ENCODE measurements around the gene CEP131.
A peak's percentile ranks its signal among the peaks of the same experiment; 100 is the strongest.
"Not testable (repeated sequence)": the region's sequence is repeated elsewhere in the genome, so short reads cannot be mapped to it uniquely, and the experiment has no call there.

CEP131 gene

DNA sequence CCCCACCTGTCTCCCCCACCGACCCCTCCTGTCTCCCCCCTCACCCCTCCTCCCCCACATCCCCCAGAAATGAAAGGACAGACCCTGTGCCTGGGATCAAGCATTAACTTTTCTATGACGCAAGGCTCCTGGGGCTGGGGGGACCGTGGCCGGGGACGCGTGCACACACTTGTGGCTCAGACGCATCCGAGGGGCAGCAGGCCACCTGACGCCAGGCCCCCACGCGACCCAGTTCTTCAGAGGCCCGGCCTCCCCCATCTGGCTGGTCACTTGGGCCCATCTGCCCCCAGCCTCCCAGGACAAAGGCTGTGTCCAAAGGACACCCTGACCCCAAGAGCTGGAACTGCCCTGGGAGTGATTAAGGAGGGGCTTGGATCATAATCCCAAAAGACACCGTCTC lies 71.5 kb downstream of the CEP131 start:
- no peak for DNase-seq (ENCODE audit: low read depth, low spot score)

DNA sequence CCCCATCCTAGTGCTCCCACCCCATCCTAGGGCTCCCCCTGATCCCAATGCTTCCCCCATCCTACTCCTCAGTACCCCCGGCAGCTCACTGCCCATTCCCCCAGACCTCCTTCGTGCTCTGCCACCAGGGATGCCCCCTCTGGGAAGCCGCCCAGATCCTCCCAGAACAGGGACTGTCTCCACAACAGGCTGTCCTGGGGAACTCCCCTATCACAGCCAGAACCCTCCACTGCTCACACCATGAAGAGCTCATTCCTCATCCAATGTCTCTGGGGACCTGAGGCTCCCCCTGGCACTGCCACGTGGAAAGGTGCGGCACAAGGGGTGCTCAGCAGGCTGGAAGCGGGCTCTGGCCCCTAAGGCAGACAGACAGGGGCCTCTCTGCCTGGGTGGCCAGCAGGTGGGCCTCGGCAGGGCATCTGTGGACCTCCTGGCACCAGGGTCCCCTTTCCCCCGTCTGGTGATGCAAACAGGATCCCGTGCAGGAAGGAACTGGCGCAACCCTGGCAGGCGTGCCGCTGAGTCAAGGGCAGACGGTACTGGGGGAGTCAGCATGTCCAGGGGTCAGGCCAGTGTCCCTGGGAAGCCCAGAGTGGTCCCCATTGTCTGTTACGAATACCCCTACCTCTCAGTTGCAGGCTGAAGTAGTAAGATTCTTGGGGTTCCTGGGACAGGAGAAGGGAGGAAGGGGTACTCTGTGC lies 72.2 kb downstream of the CEP131 start:
- DNase-seq (ENCODE audit: low read depth, low spot score) = no peak

DNA sequence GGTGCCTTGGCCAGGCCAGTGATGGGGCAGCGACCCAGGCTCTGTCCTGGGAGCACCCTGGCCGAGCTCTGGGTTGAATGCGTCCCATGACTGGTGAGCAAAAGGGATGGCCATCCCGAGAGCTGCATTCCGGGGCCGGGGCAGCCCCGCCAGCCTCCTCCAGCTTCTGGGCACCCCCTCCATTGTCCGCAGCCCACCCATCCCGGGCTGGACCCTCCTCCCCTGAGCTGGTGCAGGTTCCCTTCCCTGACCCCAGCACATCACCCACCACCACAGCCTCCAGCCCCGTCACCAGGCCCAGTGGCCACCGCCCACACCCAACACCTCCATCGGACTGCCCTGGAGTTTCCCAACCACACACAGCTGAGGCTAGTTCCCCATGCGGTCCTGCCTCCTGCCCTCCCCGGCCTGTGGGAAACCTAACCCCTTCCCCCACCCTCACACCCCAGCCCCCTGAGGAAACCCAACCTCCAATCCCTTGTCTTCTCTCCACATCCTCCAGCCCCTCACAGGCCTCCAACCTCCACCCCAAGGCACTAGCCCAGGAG lies 73.7 kb downstream of the CEP131 start:
- no peak for DNase-seq (ENCODE audit: low read depth, low spot score)

- no peak for DNase-seq (ENCODE audit: low read depth, low spot score)
These were observed 74.2 kb downstream of the CEP131 start for GRCh38 chr17:81148571-81148970.

GRCh38 chr17:81147701-81148100 lies 75.1 kb downstream of the CEP131 start:
- no peak for DNase-seq (ENCODE audit: low read depth, low spot score)

DNA sequence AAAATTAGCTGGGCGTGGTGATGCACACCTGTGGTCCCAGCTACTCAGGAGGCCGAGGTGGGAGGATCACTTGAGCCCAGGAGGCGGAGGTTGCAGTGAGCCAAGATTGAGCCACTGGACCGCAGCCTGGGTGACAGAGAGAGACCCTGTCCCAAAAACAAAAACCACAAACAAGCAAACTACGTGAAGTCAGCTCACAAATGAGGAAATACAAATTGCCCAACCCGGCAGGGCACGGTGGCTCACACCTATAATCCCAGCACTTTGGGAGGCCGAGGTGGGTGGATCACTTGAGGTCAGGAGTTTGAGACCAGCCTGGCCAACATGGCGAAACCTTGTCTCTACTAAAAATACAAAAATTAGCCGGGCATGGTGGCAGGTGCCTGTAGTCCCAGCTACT lies 76.6 kb downstream of the CEP131 start:
- not testable (repeated sequence) for DNase-seq (ENCODE audit: low read depth, low spot score)

DNA sequence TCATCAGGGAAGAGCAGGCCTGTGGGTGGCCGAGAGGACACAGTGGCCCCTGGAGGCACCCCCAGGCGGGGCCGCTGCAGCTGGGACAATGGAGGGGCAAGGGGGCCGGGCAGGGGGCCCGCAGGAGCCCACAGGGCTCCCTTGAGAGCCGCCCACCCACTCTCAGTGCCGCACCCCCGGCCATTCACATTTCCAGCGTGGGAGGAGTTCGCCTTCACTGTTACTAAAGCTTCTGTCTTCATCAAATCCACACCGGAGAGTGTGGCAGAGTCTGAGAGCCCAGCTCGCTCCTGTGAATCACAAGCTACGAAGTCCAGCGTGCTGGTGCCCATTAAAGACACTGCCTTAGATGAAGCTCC lies 78.4 kb downstream of the CEP131 start:
- DNase-seq (ENCODE audit: low read depth, low spot score) = no peak

DNA sequence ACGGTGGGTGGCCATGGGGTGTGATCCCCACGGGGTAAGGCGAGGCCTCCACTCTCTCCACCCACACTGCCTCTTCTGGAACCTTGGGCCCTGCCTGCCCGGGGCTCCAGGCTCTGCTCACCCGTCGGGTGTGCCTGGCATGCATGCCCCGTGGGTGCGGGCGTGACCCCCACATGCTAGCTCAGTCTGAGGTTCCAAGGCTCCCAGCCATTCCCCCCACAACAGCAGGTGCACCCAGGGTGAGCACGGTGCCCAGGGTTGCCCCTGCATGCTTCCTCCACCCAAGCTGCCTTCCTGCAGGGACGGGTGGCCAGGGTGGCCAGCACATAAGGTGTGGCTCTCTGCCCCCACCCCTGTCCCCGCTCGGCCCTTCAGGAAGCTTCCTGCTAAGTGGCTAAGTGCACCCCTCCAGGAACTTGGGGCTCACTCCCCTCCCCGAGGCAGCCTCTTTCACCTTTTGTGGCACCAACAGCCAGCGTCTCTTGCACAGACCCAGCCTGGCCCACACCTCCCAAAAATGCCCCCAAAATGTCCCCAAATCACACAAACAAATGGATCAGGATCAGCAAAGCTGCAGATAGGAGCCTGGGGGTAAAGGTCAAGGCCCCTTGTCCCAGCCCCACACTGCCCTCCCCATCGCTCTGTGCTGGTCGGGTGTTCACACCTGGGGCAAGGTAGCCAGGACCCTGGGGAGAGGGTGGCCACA lies 78.9 kb downstream of the CEP131 start:
- no peak for DNase-seq (ENCODE audit: low read depth, low spot score)

GRCh38 chr17:81143200-81143527 lies 79.6 kb downstream of the CEP131 start:
- DNase-seq (ENCODE audit: low read depth, low spot score) = no peak

- DNase-seq (ENCODE audit: low read depth, low spot score) = peak; percentile 56
These were observed 80.2 kb downstream of the CEP131 start for GRCh38 chr17:81142301-81143199.

DNA sequence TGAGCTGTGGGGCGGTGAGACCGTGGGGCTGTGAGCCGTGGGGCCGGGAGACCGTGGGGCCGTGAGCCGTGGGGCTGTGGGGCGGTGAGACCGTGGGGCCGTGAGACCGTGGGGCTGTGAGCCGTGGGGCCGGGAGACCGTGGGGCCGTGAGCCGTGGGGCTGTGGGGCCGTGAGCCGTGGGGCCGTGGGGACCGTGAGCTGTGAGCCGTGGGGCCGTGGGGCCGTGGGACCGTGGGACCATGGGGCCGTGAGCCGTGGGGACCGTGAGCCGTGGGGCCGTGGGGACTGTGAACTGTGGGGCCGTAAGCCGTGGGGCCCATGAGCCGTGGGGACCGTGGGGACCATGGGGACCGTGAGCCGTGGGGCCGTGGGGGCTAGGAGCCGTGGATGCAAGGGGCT lies 82.1 kb downstream of the CEP131 start:
- DNase-seq (ENCODE audit: low read depth, low spot score) = no peak

- no peak for DNase-seq (ENCODE audit: low read depth, low spot score)
These were observed 82.7 kb downstream of the CEP131 start for GRCh38 chr17:81140018-81140417.
